ENCODE data around the gene MCCC1.
"Not testable (repeated sequence)": the region's sequence is repeated elsewhere in the genome, so short reads cannot be mapped to it uniquely, and the experiment has no call there.

Gene MCCC1

DNA sequence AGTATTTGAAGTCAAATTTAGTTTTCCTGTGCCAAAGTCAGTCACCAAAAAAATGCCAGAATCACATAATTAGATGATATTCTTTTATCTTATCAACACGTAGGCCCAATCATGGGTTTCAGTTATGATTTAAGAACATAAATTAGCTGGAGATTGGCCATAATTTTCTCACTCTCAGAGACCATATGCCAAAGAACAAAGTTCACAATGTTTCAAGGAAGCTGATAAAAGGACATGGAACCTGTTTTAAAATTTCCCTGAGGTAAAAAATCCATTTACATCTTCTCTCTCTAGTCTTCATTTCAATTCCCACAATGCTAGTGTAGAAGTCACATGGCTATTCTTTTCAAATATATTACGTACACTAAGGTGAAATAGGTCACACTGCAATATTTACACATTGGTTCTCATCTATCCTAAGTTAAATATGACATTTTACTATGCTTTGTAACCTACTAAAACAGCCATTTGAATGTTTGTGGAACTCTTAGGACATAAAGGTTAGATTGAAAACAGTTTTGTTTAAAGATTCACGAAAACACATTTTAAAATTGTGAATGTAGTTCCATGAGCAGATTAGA lies 76.3 kb downstream of the MCCC1 start:
- Histone ChIP-seq H3K9me3 (ENCODE audit: low read length) (no peaks in the 10 kb centered on the region), H2AFZ (ENCODE audit: low read depth, low read length) (no peak overlapping the region), H3K27me3 (ENCODE audit: insufficient read depth, low read length) (no peaks in the 10 kb centered on the region), H3K4me3 (ENCODE audit: low read length) (no peak overlapping the region), H3K36me3 (ENCODE audit: insufficient read depth, low read length) (peaks cover 39% of the 10 kb centered on the region), H3K4me1 (ENCODE audit: insufficient read depth, low read length) (no peaks in the 10 kb centered on the region)

DNA sequence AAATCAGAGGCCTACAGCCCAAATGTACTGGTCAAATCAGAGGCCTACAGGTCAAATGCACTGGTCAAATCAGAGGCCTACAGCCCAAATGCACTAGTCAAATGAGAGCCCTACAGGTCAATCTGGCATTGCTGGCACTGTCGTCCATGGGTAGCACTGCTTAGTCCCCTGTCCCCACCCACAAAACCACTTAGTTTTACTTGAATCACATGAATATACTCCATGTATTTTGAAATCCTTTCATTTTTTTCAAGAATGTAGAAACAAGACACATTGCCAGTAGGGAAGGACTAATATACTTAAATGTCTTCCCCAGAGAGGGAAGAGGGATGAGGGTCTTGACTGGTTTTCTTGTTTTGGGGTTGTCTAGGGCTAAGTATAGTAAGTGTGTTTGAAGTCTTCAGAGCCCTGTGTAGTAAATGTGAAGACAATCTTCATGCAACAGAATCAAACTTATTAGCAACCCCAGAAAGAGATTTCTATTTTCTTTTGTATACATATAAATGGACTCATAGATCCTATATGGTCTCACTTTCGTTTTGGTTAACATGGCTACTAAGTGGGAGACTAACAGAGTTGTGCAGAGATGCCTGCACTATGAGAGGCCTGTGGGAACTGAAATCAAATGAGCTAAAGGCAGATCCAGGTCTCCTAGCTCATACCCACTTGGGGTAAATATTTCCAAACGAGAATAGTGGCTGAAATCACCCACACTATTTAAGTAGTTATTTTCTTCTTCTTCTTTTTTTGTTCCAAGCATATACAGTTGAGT lies 80.7 kb downstream of the MCCC1 start:
- no peaks in the 10 kb centered on the region for H3K4me1 ChIP-seq (ENCODE audit: insufficient read depth, low read length)
- H3K27me3 ChIP-seq (ENCODE audit: insufficient read depth, low read length), result no peaks in the 10 kb centered on the region
- H3K9me3 ChIP-seq (ENCODE audit: low read length), result no peaks in the 10 kb centered on the region
- no peak overlapping the region for H2AFZ ChIP-seq (ENCODE audit: low read depth, low read length)
- no peak overlapping the region for H3K4me3 ChIP-seq (ENCODE audit: low read length)
- peaks cover 46% of the 10 kb centered on the region for H3K36me3 ChIP-seq (ENCODE audit: insufficient read depth, low read length)

DNA sequence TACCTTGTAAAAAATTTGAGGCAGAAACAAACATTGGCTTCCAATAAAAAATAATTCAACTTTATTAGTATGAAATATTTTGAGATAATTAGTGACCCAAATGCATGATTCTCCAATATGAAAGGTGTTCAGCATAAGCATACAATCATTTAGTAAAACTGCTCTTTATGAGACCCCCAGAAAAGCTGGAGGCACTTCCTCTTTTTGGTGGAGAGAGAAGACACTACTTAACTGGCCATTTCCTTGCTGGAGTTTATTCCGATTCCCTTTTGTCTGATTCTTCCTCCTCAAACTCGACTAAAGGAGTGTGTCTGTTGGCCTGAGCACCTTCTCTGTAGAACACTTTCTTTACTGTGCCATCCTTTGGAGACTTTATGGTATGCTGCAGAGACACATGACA lies 84.1 kb downstream of the MCCC1 start:
- no peak overlapping the region for H3K4me3 ChIP-seq (ENCODE audit: low read length)
- H3K27me3 ChIP-seq (ENCODE audit: insufficient read depth, low read length), result no peaks in the 10 kb centered on the region
- peaks cover 30% of the 10 kb centered on the region for H3K36me3 ChIP-seq (ENCODE audit: insufficient read depth, low read length)
- no peak overlapping the region for H2AFZ ChIP-seq (ENCODE audit: low read depth, low read length)
- H3K4me1 ChIP-seq (ENCODE audit: insufficient read depth, low read length), result no peaks in the 10 kb centered on the region
- no peaks in the 10 kb centered on the region for H3K9me3 ChIP-seq (ENCODE audit: low read length)

DNA sequence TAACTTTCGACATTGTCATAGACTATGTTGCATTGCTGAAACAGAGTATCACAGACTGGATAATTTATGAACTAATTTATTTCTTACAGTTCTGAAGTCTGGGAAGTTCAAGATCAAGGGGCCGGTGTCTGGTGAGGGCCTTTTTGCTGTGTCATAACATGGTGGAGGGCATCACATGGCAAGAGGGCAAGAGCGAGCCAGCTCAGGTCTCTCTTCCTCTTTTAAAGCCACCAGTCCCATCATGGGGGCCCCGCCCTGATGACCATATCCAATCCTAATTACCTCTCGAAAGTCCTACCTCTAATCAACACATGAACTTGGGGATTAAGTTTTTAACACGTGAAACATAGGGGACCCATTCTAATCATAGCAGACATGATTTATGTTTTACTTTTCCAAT lies 85.4 kb downstream of the MCCC1 start:
- Histone ChIP-seq H3K4me3 (ENCODE audit: low read length) (no peak overlapping the region), H3K27me3 (ENCODE audit: insufficient read depth, low read length) (no peaks in the 10 kb centered on the region), H3K9me3 (ENCODE audit: low read length) (no peaks in the 10 kb centered on the region), H2AFZ (ENCODE audit: low read depth, low read length) (no peak overlapping the region), H3K36me3 (ENCODE audit: insufficient read depth, low read length) (peaks cover 18% of the 10 kb centered on the region), H3K4me1 (ENCODE audit: insufficient read depth, low read length) (no peaks in the 10 kb centered on the region)

DNA sequence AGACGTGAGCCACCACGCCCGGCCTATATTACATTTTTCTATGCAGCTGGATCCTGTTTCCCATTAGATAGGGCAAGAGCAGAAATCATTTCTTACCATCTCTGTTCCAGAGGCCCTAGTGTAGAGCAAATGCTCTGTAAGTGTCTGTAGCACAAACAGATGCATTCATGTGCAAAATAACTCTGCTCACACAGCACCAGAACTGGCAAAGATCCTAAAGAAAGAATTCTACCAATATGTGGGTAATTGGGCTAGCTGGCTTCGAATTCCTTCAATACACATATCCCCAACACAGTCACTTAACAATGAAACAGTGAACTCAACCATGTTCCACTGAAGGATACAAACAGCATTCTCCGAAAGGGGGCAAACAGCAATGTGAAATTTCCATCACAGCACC lies 86.2 kb downstream of the MCCC1 start:
- Histone ChIP-seq H2AFZ (ENCODE audit: low read depth, low read length) (no peak overlapping the region), H3K4me3 (ENCODE audit: low read length) (no peak overlapping the region), H3K27me3 (ENCODE audit: insufficient read depth, low read length) (no peaks in the 10 kb centered on the region), H3K36me3 (ENCODE audit: insufficient read depth, low read length) (peaks cover 14% of the 10 kb centered on the region), H3K9me3 (ENCODE audit: low read length) (no peaks in the 10 kb centered on the region), H3K4me1 (ENCODE audit: insufficient read depth, low read length) (no peaks in the 10 kb centered on the region)

DNA sequence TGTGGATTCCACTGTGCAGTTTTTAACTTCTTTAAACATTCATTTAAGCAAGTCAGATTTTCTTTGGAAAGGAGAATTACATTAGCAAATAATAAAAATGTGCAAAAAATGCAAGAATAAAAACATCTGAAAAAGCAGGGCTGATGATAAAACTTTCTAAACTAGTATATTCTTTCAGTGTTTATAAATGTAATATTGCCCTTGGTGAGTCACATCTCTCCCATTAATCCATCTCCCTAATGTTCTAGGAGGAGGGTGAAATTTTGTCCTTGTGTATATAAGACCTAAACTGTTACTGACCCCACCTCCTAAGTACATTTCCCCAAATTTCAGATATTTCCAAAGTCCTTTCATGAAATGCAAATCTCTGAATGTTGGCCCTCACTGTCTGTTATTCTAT lies 90.5 kb downstream of the MCCC1 start:
- Histone ChIP-seq H3K4me1 (ENCODE audit: insufficient read depth, low read length) (no peaks in the 10 kb centered on the region), H3K36me3 (ENCODE audit: insufficient read depth, low read length) (peaks cover under 1% of the 10 kb centered on the region), H3K9me3 (ENCODE audit: low read length) (no peaks in the 10 kb centered on the region), H3K4me3 (ENCODE audit: low read length) (no peak overlapping the region), H2AFZ (ENCODE audit: low read depth, low read length) (no peak overlapping the region), H3K27me3 (ENCODE audit: insufficient read depth, low read length) (no peaks in the 10 kb centered on the region)

DNA sequence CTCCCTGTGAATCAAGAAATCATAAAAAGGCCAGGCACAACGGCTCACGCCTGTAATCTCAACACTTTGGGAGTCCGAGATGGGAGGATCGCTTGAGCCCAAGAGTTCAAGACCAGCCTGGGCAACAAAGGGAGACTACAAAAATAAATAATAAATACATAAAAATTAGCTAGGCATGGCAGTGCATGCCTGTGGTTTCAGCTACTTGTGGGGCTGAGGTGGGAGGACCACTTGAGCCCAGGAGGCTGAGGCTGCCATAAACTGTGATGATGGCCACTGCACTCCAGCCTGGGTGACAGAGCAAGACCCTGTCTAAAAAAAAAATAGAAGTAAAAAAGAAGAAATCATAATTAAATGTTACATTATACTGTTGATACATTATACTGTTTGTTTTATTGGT lies 91.0 kb downstream of the MCCC1 start:
- no peaks in the 10 kb centered on the region for H3K9me3 ChIP-seq (ENCODE audit: low read length)
- H2AFZ ChIP-seq (ENCODE audit: low read depth, low read length), result no peak overlapping the region

DNA sequence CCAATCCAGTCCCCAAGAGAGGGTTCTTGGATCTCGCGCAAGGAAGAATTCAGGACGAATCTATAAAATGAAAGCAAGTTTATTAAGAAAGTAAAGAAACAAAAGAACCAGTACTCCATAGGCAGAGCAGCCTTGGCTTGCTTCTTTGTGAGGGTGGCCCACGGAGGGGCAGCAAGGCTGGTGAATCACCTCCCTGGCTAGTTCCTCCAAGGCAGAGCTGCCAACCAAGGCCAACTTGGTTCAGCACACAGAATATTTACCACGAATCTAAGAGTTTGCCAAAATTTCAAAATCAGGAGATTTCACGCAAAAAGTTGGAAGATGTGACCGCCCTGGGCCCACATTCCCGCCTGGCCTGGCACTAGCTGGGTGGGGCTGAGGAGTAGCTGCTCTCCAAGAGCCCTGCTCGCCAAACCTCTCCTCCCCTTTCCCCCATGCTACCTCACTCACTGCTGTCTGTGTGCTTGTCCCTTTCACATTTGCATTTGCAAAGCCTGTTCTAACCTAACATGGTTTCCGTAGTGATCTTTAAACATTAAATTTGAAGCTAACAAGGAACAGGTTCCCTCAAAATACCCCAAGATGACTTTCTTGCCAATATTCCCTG lies 92.8 kb downstream of the MCCC1 start:
- Histone ChIP-seq H3K27me3 (ENCODE audit: insufficient read depth, low read length) (no peaks in the 10 kb centered on the region), H2AFZ (ENCODE audit: low read depth, low read length) (no peak overlapping the region), H3K36me3 (ENCODE audit: insufficient read depth, low read length) (no peaks in the 10 kb centered on the region), H3K9me3 (ENCODE audit: low read length) (no peaks in the 10 kb centered on the region), H3K4me3 (ENCODE audit: low read length) (no peak overlapping the region), H3K4me1 (ENCODE audit: insufficient read depth, low read length) (no peaks in the 10 kb centered on the region)

More for the DNA sequence above, 91.0 kb downstream of the MCCC1 start:
- Histone ChIP-seq H3K4me1 (ENCODE audit: insufficient read depth, low read length) (no peaks in the 10 kb centered on the region), H3K4me3 (ENCODE audit: low read length) (no peak overlapping the region), H3K36me3 (ENCODE audit: insufficient read depth, low read length) (no peaks in the 10 kb centered on the region), H3K27me3 (ENCODE audit: insufficient read depth, low read length) (no peaks in the 10 kb centered on the region)

DNA sequence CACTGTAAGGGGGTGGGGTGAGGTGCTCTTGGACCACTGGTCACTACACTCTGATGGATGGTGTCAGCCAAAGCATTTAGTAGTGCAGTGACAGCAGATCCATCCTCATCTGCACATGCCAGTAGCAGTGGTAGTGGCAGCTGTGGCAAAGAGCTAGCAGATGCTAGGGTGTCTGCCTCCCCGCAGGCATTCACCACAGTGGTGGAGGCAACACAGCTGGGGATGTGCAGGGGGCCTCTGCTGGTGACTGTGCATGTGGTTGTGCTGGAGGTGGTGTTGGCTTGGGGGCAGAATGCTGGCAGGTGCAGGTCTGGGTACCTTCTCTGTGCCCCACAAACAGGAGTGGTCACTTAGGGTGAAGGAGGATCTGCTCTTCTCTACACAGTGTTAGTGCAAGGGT lies 99.5 kb downstream of the MCCC1 start:
- H3K4me3 ChIP-seq (ENCODE audit: low read length), result no peak overlapping the region
- H3K36me3 ChIP-seq (ENCODE audit: insufficient read depth, low read length), result no peaks in the 10 kb centered on the region
- no peaks in the 10 kb centered on the region for H3K9me3 ChIP-seq (ENCODE audit: low read length)
- no peaks in the 10 kb centered on the region for H3K4me1 ChIP-seq (ENCODE audit: insufficient read depth, low read length)
- H2AFZ ChIP-seq (ENCODE audit: low read depth, low read length), result no peak overlapping the region
- H3K27me3 ChIP-seq (ENCODE audit: insufficient read depth, low read length), result no peaks in the 10 kb centered on the region

DNA sequence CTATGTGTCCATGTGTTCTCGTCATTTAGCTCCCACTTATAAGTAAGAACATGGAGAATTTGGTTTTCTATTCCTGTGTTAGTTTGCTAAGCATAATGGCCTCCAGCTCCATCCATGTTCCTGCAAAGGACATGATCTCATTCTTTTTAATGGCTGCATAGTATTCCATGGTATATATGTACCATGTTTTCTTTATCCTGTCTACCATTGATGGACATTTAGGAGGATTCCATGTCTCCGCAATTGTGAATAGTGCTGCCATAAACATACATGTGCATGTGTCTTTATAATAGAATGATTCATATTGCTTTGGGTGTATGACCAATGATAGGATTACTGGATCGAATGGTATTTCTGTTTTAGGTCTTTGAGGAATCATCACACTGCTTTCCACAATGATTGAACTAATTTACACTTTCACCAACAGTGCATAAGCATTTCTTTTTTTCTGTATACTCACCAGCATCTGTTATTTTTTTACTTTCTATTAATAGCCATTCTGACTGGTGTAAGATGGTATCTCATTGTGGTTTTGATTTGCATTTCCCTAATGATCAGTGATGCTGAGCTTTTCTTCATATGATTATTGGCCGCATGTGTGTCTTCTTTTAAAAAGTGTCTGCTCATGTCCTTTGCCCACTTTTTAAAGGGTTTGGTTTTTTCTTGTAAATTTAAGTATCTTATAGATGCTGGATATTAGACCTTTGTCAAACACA lies 105.7 kb downstream of the MCCC1 start:
- H3K4me3 ChIP-seq (ENCODE audit: low read length); H3K4me1 ChIP-seq (ENCODE audit: insufficient read depth, low read length); H3K36me3 ChIP-seq (ENCODE audit: insufficient read depth, low read length); H2AFZ ChIP-seq (ENCODE audit: low read depth, low read length); H3K9me3 ChIP-seq (ENCODE audit: low read length); H3K27me3 ChIP-seq (ENCODE audit: insufficient read depth, low read length): not testable (repeated sequence)

DNA sequence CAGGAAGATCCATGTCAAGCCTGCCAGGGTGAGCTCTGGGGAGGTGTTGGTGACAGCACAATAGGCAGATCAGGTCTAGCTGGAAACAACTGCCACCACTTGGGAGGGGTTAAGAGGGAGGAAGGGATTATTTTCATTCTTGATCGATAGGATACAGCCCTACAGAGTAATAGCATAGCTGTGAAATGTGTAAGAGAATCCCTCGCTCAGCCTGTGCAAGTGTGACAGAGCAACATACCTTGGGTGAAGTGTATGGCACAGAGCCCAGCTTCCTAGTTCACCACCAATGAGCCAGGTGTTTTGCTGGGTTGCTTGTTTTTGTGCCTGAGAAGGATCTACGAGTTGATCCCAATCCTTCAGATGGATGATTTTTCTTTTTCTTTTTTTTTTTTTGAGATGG lies 109.7 kb downstream of the MCCC1 start:
- Histone ChIP-seq H3K9me3 (ENCODE audit: low read length) (no peaks in the 10 kb centered on the region), H3K4me3 (ENCODE audit: low read length) (no peak overlapping the region), H3K27me3 (ENCODE audit: insufficient read depth, low read length) (no peaks in the 10 kb centered on the region), H3K4me1 (ENCODE audit: insufficient read depth, low read length) (no peaks in the 10 kb centered on the region), H3K36me3 (ENCODE audit: insufficient read depth, low read length) (no peaks in the 10 kb centered on the region), H2AFZ (ENCODE audit: low read depth, low read length) (no peak overlapping the region)

DNA sequence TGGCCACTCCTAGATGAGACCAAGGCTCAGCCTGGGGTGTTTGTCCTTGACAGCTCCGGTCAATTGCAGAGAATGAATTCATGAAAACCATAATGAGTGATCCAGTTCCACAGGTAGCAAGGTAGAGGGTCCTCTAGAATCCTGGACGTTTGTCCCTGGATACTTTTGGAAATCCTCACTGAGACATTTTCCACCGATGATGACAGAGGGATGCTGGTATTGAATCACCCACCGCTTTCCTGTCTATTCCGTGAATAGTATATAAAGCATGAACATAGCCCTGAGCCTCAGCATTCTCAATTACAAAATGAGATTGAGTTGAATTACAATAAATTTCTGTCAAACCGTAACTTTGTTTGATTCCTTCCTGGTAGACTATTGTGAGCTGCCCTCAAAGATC lies 113.3 kb downstream of the MCCC1 start:
- Histone ChIP-seq H3K9me3 (ENCODE audit: low read length) (no peaks in the 10 kb centered on the region), H3K27me3 (ENCODE audit: insufficient read depth, low read length) (no peaks in the 10 kb centered on the region), H3K36me3 (ENCODE audit: insufficient read depth, low read length) (no peaks in the 10 kb centered on the region), H3K4me3 (ENCODE audit: low read length) (no peak overlapping the region), H2AFZ (ENCODE audit: low read depth, low read length) (no peak overlapping the region), H3K4me1 (ENCODE audit: insufficient read depth, low read length) (no peaks in the 10 kb centered on the region)

DNA sequence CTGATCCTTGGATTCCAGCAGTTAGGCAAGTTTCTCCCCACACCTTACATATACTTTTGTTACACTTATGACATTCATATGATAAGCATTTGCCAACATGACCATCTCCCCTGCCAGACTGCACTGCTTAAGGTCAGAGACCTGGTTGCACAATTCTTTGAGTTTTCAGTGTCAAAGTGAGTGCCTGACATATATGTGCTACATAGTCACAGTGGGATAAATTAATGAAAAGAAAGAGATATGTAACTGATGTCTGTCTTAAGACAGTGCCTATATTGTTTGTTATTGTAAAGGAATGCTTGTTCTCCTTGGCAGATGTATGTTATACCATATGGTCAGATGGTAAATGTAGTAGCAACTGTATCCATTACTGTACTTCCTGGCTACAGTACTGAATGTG lies 115.4 kb downstream of the MCCC1 start:
- Histone ChIP-seq H2AFZ (ENCODE audit: low read depth, low read length) (no peak overlapping the region), H3K36me3 (ENCODE audit: insufficient read depth, low read length) (no peaks in the 10 kb centered on the region)

More for the DNA sequence above, 115.4 kb downstream of the MCCC1 start:
- no peaks in the 10 kb centered on the region for H3K27me3 ChIP-seq (ENCODE audit: insufficient read depth, low read length)
- no peaks in the 10 kb centered on the region for H3K9me3 ChIP-seq (ENCODE audit: low read length)
- H3K4me1 ChIP-seq (ENCODE audit: insufficient read depth, low read length), result peaks cover 5% of the 10 kb centered on the region
- H3K4me3 ChIP-seq (ENCODE audit: low read length), result no peak overlapping the region
